ENCODE data around the gene PGR. TPM values are rescaled to one million over a fixed set of nuclear protein-coding genes. Genes with fewer than 3 reads are reported as not detected.

PGR gene
- total and polyA plus RNA-seq, 2 of the 8 experiments (the other 6 are each of a cell fraction or from before 2014, with no cell fraction given), result 0.03 to 0.35 TPM

GRCh38 chr11:101008961-101009689 is 120.5 kb downstream of the PGR start:
- POLR2A ChIA-PET (ENCODE audit: partially characterized antibody), result no interaction called here
- Histone ChIP-seq H3K14ac (ENCODE audit: insufficient read length) (no peak overlapping the region), H2AK5ac (ENCODE audit: low read depth, low read length) (no peak overlapping the region), H2AFZ (ENCODE audit: low read length) (no peak overlapping the region), H3K9me3 (ENCODE audit: insufficient read depth in 2 of 2, low read depth in 1 of 2, low read length in 1 of 2) (no peaks in the 10 kb centered on the region), H4K91ac (replicated peaks; ENCODE audit: insufficient read length, low read length) (no peak overlapping the region), H3K36me3 (ENCODE audit: control insufficient read depth in 2 of 4, insufficient read depth in 4 of 4, low read length in 3 of 4) (no peaks in the 10 kb centered on the region), H3K27ac (ENCODE audit: low read depth, low read length) (no peak overlapping the region), H3K18ac (ENCODE audit: extremely low read depth, low read length) (no peak overlapping the region), H2BK12ac (ENCODE audit: low read depth, low read length) (no peak overlapping the region), H4K8ac (ENCODE audit: extremely low read depth, insufficient read depth, low read length) (no peak overlapping the region), H4K20me1 (replicated peaks in 1 of 2; ENCODE audit: control insufficient read depth in 1 of 2, insufficient read depth in 2 of 2, low read length in 2 of 2) (no peaks in the 10 kb centered on the region), H3K9ac (replicated peaks in 1 of 4; ENCODE audit: extremely low read depth in 1 of 4, low read depth in 3 of 4, low read length in 3 of 4) (no peak overlapping the region), H3K4me3 (ENCODE audit: extremely low read depth in 1 of 4, insufficient read depth in 2 of 4, low read depth in 3 of 4, low read length in 4 of 4) (no peak overlapping the region), H3K23me2 (ENCODE audit: low read depth, low read length) (no peaks in the 10 kb centered on the region), H2BK15ac (ENCODE audit: low read length) (no peak overlapping the region), H3K23ac (ENCODE audit: insufficient read length) (no peak overlapping the region), H3K79me1 (ENCODE audit: low read depth, low read length) (no peaks in the 10 kb centered on the region), H3K79me2 (ENCODE audit: control insufficient read depth in 1 of 2, insufficient read depth in 2 of 2, low read length in 2 of 2) (no peaks in the 10 kb centered on the region), H2BK5ac (ENCODE audit: low read depth, low read length) (no peak overlapping the region), H3K4me1 (replicated peaks in 1 of 4; ENCODE audit: control insufficient read depth in 3 of 4, insufficient read depth in 4 of 4, low read length in 3 of 4) (no peaks in the 10 kb centered on the region), H2BK20ac (ENCODE audit: low read length) (no peak overlapping the region), H3K27me3 (replicated peaks in 1 of 4; ENCODE audit: control insufficient read depth in 3 of 4, extremely low read depth in 1 of 4, insufficient read depth in 3 of 4, low read length in 3 of 4) (no peaks in the 10 kb centered on the region), H3K56ac (replicated peaks; ENCODE audit: insufficient read length, low read depth, low read length) (no peak overlapping the region), H3K4ac (replicated peaks; ENCODE audit: insufficient read length, low read depth, low read length) (no peak overlapping the region), H3K4me2 (ENCODE audit: insufficient read depth in 1 of 2, low read depth in 2 of 2, low read length in 2 of 2) (no peak overlapping the region), H4K5ac (ENCODE audit: insufficient read length, low read depth, low read length) (no peak overlapping the region), H2BK120ac (replicated peaks; ENCODE audit: low read depth, low read length) (no peak overlapping the region)
- DNase-seq (ENCODE audit: low read depth in 1 of 2, low spot score in 2 of 2), result no peak
- WGBS, 2 experiments (ENCODE audit: extremely low coverage in 1 of 2, insufficient coverage in 1 of 2, insufficient read length in 1 of 2, insufficient replicate concordance in 2 of 2, low coverage in 1 of 2, low lambda C conversion rate in 2 of 2, missing lambda C conversion rate in 1 of 2), result 95% methylated on average over 1 of the region's 1 CpG; no CpG with 5 or more reads in 1 of the 2 experiments
- no peak for FAIRE-seq
- CTCF ChIA-PET (ENCODE audit: partially characterized antibody), result interaction anchor here (0.9 kb wide), 1 partner anchor 8 kb away, joined by 3 read pairs; no protein-coding TSS in a partner anchor
- TF ChIP-seq YY1 (IDR thresholded peaks at IDR 0.05; ENCODE audit: low read depth, low read length) (no peak), BACH1 (IDR thresholded peaks at IDR 0.05; ENCODE audit: low read length) (no peak), ATF3 (IDR thresholded peaks at IDR 0.05; ENCODE audit: insufficient read depth, low read depth, low read length) (no peak), CTBP2 (IDR thresholded peaks at IDR 0.05; ENCODE audit: borderline replicate concordance, insufficient read depth, insufficient read length, low read length) (no peak), JUN (IDR thresholded peaks at IDR 0.05; ENCODE audit: low read depth, low read length) (no peak), CHD2 (IDR thresholded peaks at IDR 0.05; ENCODE audit: low read length) (no peak), TEAD4 (IDR thresholded peaks at IDR 0.05; ENCODE audit: low read depth, low read length) (no peak), CTCF (IDR thresholded peaks at IDR 0.05; ENCODE audit: control extremely low read depth in 1 of 3, insufficient read depth in 1 of 3, low read depth in 1 of 3, low read length in 3 of 3) (no peak), RFX5 (IDR thresholded peaks at IDR 0.05; ENCODE audit: borderline replicate concordance, low read depth, low read length) (no peak), RNF2 (IDR thresholded peaks at IDR 0.05; ENCODE audit: borderline replicate concordance, low read depth, low read length, missing control alignments, poor library complexity, severe bottlenecking) (no peak)
